ENCODE results near the gene BORCS6. TPM values are rescaled to one million over a fixed set of nuclear protein-coding genes. Genes with fewer than 3 reads are reported as not detected.

The BORCS6 gene
- total RNA-seq, 1 experiment from 2014 or later: 3.7 TPM

DNA sequence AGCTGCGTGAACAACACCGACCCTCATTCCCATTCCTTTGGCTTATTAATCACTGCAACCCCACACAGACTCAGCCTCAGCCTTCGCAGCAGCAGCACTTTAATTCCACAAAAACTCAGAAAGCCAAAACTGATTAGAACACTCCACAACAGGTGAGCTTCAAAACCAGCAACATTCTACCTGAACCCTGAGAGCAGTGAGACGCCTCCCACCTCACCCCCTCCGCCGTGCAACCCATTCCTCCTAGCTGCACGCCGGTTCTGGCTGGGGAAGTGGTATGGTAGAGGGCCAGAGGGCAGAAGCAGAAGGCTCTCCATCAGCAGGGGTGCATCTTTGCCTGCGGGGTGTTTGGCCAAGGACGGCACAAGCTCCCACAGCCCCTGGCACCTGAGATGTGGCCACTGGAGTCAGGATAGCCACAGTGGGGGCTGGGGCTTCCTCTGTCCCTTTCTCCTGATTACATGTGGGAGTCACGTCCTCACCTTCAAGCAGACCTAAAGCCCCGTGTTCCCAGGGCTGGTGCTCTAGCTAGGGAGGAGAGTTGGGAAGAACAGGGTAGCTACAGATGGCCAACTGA is 1.6 kb downstream of the BORCS6 start:
- intact Hi-C loops (cut with micrococcal nuclease; ENCODE audit: unreplicated experiment): loop anchor here (5.0 kb wide), 1 partner anchor 51 kb away; no protein-coding TSS in a partner anchor

DNA sequence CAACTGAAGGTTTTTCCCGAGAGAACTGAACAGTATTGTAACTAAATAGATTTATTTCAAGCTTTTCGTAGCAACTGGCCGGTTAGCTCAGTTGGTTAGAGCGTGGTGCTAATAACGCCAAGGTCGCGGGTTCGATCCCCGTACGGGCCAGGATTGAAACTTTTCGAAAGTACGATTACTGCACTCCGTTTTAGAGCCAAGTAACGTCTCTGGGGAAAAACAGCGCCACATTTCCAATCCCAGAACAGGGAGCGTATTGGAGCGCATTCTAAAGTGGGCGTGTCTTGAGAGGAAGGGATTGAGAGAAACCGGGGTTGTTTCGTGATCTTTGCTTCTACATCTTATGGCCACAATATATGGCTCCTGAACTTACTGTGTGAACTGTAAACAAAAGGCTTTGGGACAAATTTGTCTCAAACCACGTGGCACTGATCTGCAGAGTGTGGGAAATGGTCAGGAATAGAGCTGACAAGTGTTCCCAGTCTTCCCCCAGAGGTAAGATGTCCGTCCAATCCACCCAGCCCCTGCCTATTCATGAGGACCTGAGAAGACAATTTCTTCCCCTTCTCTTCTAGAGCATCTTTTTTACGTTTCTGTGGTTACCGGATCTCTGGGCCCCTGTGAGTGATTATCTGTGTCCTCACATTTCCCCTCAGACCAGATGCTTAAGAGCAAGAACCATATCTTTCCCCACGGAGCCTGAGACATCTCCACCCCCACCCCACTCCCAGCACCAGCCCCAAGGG is 2.3 kb downstream of the BORCS6 start:
- H3K27ac Mint-ChIP-seq (ENCODE audit: unreplicated experiment): no peak overlapping the region
- H3K9me3 Mint-ChIP-seq (ENCODE audit: low read depth, unreplicated experiment): no peaks in the 10 kb centered on the region

More for the DNA sequence above, 1.6 kb downstream of the BORCS6 start:
- Mint-ChIP-seq H3K27me3 (ENCODE audit: unreplicated experiment) (no peaks in the 10 kb centered on the region), H3K36me3 (ENCODE audit: insufficient read depth, unreplicated experiment) (peaks cover 26% of the 10 kb centered on the region), H3K27ac (ENCODE audit: unreplicated experiment) (no peak overlapping the region), H3K9me3 (ENCODE audit: low read depth, unreplicated experiment) (no peaks in the 10 kb centered on the region), H3K4me3 (ENCODE audit: low read depth, unreplicated experiment) (no peak overlapping the region), H3K4me1 (ENCODE audit: low read depth, unreplicated experiment) (peaks cover 7% of the 10 kb centered on the region)
- CTCF ChIA-PET: interaction anchor here (0.6 to 1.3 kb wide), 2 partner anchors 113 to 247 kb away, joined by 3 to 4 read pairs; partner anchors contain the start of gene NDEL1
- TF ChIP-seq, protein P1, sequence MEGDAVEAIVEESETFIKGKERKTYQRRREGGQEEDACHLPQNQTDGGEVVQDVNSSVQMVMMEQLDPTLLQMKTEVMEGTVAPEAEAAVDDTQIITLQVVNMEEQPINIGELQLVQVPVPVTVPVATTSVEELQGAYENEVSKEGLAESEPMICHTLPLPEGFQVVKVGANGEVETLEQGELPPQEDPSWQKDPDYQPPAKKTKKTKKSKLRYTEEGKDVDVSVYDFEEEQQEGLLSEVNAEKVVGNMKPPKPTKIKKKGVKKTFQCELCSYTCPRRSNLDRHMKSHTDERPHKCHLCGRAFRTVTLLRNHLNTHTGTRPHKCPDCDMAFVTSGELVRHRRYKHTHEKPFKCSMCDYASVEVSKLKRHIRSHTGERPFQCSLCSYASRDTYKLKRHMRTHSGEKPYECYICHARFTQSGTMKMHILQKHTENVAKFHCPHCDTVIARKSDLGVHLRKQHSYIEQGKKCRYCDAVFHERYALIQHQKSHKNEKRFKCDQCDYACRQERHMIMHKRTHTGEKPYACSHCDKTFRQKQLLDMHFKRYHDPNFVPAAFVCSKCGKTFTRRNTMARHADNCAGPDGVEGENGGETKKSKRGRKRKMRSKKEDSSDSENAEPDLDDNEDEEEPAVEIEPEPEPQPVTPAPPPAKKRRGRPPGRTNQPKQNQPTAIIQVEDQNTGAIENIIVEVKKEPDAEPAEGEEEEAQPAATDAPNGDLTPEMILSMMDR (IDR thresholded peaks at IDR 0.05; ENCODE audit: unreplicated experiment): no peak
- DNase-seq: no peak
- BruUV-seq (replicated peaks): no TSS peak

DNA sequence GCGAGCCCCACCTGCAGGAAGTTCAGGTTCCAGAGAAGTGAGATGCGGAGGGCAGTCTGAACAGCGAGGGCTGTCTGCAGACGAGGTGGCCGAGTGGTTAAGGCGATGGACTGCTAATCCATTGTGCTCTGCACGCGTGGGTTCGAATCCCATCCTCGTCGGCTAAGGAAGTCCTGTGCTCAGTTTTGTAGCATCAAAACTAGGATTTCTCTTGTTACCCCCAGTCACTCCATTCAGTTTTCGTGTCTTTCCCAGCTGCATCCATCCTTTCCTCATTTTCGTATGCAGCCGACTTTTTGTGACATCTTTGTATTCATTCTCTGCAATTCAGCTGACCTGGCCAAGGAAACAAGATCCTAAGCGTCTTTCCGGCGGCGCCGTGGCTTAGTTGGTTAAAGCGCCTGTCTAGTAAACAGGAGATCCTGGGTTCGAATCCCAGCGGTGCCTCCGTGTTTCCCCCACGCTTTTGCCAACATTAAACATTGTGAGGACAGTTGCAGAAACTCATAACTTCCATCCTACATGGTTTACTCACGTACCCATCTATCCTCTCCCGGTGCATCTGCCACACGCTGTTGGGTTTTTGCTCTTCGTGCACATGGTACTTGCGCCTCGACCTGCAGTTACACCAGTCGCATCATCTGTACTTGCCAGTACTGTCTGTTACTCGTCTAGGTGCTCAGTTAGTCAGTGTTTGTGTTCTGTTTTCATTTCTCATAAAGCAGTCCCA is 3.0 kb downstream of the BORCS6 start:
- Mint-ChIP-seq H3K9me3 (ENCODE audit: low read depth, unreplicated experiment) (no peaks in the 10 kb centered on the region), H3K4me3 (ENCODE audit: low read depth, unreplicated experiment) (no peak overlapping the region), H3K27ac (ENCODE audit: unreplicated experiment) (no peak overlapping the region), H3K4me1 (ENCODE audit: low read depth, unreplicated experiment) (peaks cover 7% of the 10 kb centered on the region), H3K36me3 (ENCODE audit: insufficient read depth, unreplicated experiment) (peaks cover 26% of the 10 kb centered on the region), H3K27me3 (ENCODE audit: unreplicated experiment) (no peaks in the 10 kb centered on the region)
- no TSS peak for BruUV-seq (replicated peaks)
- CTCF ChIA-PET: interaction anchor here (1.3 to 1.8 kb wide), 2 partner anchors 67 to 114 kb away, joined by 4 to 5 read pairs; no protein-coding TSS in a partner anchor
- intact Hi-C loops (cut with micrococcal nuclease; ENCODE audit: unreplicated experiment): loop anchor here (2.0 to 5.0 kb wide), 2 partner anchors 34 to 50 kb away; no protein-coding TSS in a partner anchor
- TF ChIP-seq, protein P1 (IDR thresholded peaks at IDR 0.05; ENCODE audit: unreplicated experiment): no peak
- peak; percentile 92 for DNase-seq

More for the DNA sequence above, 2.3 kb downstream of the BORCS6 start:
- CTCF ChIA-PET: interaction anchor here (1.3 kb wide), 1 partner anchor 113 kb away, joined by 4 read pairs; no protein-coding TSS in a partner anchor
- Mint-ChIP-seq H3K4me1 (ENCODE audit: low read depth, unreplicated experiment) (peaks cover 7% of the 10 kb centered on the region), H3K36me3 (ENCODE audit: insufficient read depth, unreplicated experiment) (peaks cover 26% of the 10 kb centered on the region), H3K4me3 (ENCODE audit: low read depth, unreplicated experiment) (no peak overlapping the region), H3K27me3 (ENCODE audit: unreplicated experiment) (no peaks in the 10 kb centered on the region)
- TF ChIP-seq, protein P1 (IDR thresholded peaks at IDR 0.05; ENCODE audit: unreplicated experiment): no peak
- TSS peak; percentile 100 for BruUV-seq (replicated peaks)
- DNase-seq: peak; percentile 87
- intact Hi-C loops (cut with micrococcal nuclease; ENCODE audit: unreplicated experiment): loop anchor here (2.0 to 5.0 kb wide), 2 partner anchors 33 to 50 kb away; no protein-coding TSS in a partner anchor

DNA sequence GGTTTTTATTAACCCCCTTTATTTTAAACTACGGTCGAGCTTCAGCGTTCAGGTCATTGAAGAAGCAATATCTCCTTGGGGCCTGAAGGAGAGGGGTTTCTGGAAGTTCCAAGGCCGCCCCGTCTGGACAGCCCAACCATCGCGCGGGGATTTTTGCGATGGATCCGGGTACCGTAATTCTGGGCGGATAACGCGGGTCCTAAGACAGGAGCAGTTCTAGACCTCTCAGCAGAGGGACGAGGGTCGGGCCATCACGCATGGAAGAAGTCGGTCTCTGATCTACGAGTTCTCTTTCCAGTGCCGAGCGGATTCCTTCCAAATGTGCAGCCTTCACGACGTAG is 3.6 kb downstream of the BORCS6 start:
- Mint-ChIP-seq H3K9me3 (ENCODE audit: low read depth, unreplicated experiment) (no peaks in the 10 kb centered on the region), H3K36me3 (ENCODE audit: insufficient read depth, unreplicated experiment) (peaks cover 26% of the 10 kb centered on the region), H3K27me3 (ENCODE audit: unreplicated experiment) (peaks cover under 1% of the 10 kb centered on the region), H3K4me3 (ENCODE audit: low read depth, unreplicated experiment) (no peak overlapping the region), H3K27ac (ENCODE audit: unreplicated experiment) (no peak overlapping the region), H3K4me1 (ENCODE audit: low read depth, unreplicated experiment) (peaks cover 7% of the 10 kb centered on the region)
- TF ChIP-seq, protein P1 (IDR thresholded peaks at IDR 0.05; ENCODE audit: unreplicated experiment): no peak
- no peak for DNase-seq
- intact Hi-C loops (cut with micrococcal nuclease; ENCODE audit: unreplicated experiment): loop anchor here (2.0 to 5.0 kb wide), 2 partner anchors 34 to 49 kb away; no protein-coding TSS in a partner anchor
- no TSS peak for BruUV-seq (replicated peaks)
- CTCF ChIA-PET: interaction anchor here (0.8 to 1.8 kb wide), 2 partner anchors 53 to 66 kb away, joined by 3 to 5 read pairs; no protein-coding TSS in a partner anchor

Data from Calu3 (cell line).